ENCODE results near the gene MAP7D1.

GRCh38 chr1:36132029-36132428 is 23.9 kb upstream of the MAP7D1 start:
- TF ChIP-seq POLR2A (IDR thresholded peaks at IDR 0.05), result no peak
- TF ChIP-seq CTCF (IDR thresholded peaks at IDR 0.05), result no peak
- no peak for TF ChIP-seq POLR2AphosphoS5 (IDR thresholded peaks at IDR 0.05; ENCODE audit: insufficient read depth in 1 of 2, low read depth in 1 of 2)
